ENCODE data around the gene TNIP2. TPM values are rescaled to one million over a fixed set of nuclear protein-coding genes. Genes with fewer than 3 reads are reported as not detected.

TNIP2 gene
- total and polyA plus RNA-seq, 2 donors (not counting 3 experiments of a cell fraction or from before 2014, with no cell fraction given): 37.7 to 52.1 TPM

DNA sequence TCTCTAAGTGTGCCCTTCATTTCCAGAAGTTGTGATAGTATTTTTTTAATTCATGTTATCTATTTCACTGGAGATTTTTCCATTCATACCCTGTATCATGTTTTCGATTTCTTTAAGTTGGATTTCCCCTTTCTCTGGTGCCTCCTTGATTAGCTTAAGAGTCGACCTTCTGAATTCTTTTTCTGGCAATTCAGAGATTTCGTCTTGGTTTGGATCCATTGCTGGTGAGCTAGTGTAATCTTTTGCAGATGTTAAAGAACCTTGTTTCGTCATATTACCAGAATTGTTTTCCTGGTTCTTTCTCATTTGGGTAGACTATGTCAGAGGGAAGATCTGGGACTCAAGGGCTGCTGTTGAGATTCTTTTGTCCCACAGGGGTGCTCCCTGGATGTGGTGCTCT is 27.7 kb upstream of the TNIP2 start:
- DNase-seq (ENCODE audit: low read depth, low spot score) (no peak), FAIRE-seq (no peak)
- Histone ChIP-seq H3K4me1 (ENCODE audit: control insufficient read depth, extremely low read depth, insufficient read depth, low read length) (no peaks in the 10 kb centered on the region), H3K36me3 (ENCODE audit: control insufficient read depth in 2 of 2, extremely low read depth in 1 of 2, insufficient read depth in 2 of 2, low read length in 2 of 2) (no peaks in the 10 kb centered on the region), H3K27ac (ENCODE audit: insufficient read depth, low read depth, low read length) (no peak overlapping the region), H3K4me2 (ENCODE audit: insufficient read depth, low read length) (no peak overlapping the region), H3K79me2 (ENCODE audit: control insufficient read depth, insufficient read depth, low read length) (no peaks in the 10 kb centered on the region), H3K9me1 (replicated peaks; ENCODE audit: control insufficient read depth, extremely low read depth, insufficient read depth, low read length) (no peaks in the 10 kb centered on the region), H3K27me3 (ENCODE audit: control insufficient read depth in 2 of 2, insufficient read depth in 2 of 2, low read length in 2 of 2) (peaks cover 10 to 14% of the 10 kb centered on the region in 2 experiments), H2AFZ (ENCODE audit: low read depth, low read length) (no peak overlapping the region), H3K9me3 (replicated peaks; ENCODE audit: control insufficient read depth, insufficient read depth, low read length) (no peaks in the 10 kb centered on the region), H3K4me3 (replicated peaks in 1 of 3; ENCODE audit: insufficient read depth in 1 of 3, low read depth in 1 of 3, low read length in 3 of 3) (no peak overlapping the region), H3K9ac (replicated peaks; ENCODE audit: extremely low read depth, insufficient read depth, low read length) (no peak overlapping the region), H4K20me1 (replicated peaks; ENCODE audit: control insufficient read depth, extremely low read depth, insufficient read depth, low read length) (no peaks in the 10 kb centered on the region)
- intact Hi-C loops (cut with micrococcal nuclease): no loop called here
- ChIA-PET CTCF (interaction anchor here (1.5 to 2.7 kb wide), 3 partner anchors 11 to 19 kb away, joined by 4 to 10 read pairs (median 4); no protein-coding TSS in a partner anchor), POLR2A (no interaction called here)
- dilution Hi-C loops (cut with MboI; ENCODE audit: extremely low pct_ligation_motif_present, low sequenced_read_pairs): no loop called here
- no TSS peak for BruUV-seq (replicated peaks)
- TF ChIP-seq FOS (IDR thresholded peaks at IDR 0.05; ENCODE audit: borderline replicate concordance, insufficient read depth, low read length) (no peak), GATA2 (IDR thresholded peaks at IDR 0.05; ENCODE audit: insufficient read depth, insufficient read length, low read depth, low read length) (no peak), EZH2 (IDR thresholded peaks at IDR 0.05; ENCODE audit: borderline replicate concordance, low read depth, low read length, severe bottlenecking) (no peak), MAX (IDR thresholded peaks at IDR 0.05; ENCODE audit: insufficient read depth, insufficient read length) (no peak), MYC (IDR thresholded peaks at IDR 0.05; ENCODE audit: low read depth, low read length) (no peak)
- TF ChIP-seq, protein P1, sequence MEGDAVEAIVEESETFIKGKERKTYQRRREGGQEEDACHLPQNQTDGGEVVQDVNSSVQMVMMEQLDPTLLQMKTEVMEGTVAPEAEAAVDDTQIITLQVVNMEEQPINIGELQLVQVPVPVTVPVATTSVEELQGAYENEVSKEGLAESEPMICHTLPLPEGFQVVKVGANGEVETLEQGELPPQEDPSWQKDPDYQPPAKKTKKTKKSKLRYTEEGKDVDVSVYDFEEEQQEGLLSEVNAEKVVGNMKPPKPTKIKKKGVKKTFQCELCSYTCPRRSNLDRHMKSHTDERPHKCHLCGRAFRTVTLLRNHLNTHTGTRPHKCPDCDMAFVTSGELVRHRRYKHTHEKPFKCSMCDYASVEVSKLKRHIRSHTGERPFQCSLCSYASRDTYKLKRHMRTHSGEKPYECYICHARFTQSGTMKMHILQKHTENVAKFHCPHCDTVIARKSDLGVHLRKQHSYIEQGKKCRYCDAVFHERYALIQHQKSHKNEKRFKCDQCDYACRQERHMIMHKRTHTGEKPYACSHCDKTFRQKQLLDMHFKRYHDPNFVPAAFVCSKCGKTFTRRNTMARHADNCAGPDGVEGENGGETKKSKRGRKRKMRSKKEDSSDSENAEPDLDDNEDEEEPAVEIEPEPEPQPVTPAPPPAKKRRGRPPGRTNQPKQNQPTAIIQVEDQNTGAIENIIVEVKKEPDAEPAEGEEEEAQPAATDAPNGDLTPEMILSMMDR (IDR thresholded peaks at IDR 0.05; ENCODE audit: extremely low read depth in 1 of 2, insufficient read depth in 1 of 2, low read depth in 1 of 2, low read length in 2 of 2): no peak

Data from endothelial cell of umbilical vein (primary cell).